NCI-H82 treated with DMSO at 0.1 percent for 48 hours (cell line): Measurements from ENCODE around the gene PPL.
"Not testable (repeated sequence)": the region's sequence is repeated elsewhere in the genome, so short reads cannot be mapped to it uniquely, and the experiment has no call there.

Experiments
- DNase-seq: peaks from one replicate; lab custom pipeline; 2025; ENCODE audit not compliant: unreplicated experiment; lab: John Stamatoyannopoulos, UW

Gene PPL, protein sequence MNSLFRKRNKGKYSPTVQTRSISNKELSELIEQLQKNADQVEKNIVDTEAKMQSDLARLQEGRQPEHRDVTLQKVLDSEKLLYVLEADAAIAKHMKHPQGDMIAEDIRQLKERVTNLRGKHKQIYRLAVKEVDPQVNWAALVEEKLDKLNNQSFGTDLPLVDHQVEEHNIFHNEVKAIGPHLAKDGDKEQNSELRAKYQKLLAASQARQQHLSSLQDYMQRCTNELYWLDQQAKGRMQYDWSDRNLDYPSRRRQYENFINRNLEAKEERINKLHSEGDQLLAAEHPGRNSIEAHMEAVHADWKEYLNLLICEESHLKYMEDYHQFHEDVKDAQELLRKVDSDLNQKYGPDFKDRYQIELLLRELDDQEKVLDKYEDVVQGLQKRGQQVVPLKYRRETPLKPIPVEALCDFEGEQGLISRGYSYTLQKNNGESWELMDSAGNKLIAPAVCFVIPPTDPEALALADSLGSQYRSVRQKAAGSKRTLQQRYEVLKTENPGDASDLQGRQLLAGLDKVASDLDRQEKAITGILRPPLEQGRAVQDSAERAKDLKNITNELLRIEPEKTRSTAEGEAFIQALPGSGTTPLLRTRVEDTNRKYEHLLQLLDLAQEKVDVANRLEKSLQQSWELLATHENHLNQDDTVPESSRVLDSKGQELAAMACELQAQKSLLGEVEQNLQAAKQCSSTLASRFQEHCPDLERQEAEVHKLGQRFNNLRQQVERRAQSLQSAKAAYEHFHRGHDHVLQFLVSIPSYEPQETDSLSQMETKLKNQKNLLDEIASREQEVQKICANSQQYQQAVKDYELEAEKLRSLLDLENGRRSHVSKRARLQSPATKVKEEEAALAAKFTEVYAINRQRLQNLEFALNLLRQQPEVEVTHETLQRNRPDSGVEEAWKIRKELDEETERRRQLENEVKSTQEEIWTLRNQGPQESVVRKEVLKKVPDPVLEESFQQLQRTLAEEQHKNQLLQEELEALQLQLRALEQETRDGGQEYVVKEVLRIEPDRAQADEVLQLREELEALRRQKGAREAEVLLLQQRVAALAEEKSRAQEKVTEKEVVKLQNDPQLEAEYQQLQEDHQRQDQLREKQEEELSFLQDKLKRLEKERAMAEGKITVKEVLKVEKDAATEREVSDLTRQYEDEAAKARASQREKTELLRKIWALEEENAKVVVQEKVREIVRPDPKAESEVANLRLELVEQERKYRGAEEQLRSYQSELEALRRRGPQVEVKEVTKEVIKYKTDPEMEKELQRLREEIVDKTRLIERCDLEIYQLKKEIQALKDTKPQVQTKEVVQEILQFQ (N-terminal part only)

DNA sequence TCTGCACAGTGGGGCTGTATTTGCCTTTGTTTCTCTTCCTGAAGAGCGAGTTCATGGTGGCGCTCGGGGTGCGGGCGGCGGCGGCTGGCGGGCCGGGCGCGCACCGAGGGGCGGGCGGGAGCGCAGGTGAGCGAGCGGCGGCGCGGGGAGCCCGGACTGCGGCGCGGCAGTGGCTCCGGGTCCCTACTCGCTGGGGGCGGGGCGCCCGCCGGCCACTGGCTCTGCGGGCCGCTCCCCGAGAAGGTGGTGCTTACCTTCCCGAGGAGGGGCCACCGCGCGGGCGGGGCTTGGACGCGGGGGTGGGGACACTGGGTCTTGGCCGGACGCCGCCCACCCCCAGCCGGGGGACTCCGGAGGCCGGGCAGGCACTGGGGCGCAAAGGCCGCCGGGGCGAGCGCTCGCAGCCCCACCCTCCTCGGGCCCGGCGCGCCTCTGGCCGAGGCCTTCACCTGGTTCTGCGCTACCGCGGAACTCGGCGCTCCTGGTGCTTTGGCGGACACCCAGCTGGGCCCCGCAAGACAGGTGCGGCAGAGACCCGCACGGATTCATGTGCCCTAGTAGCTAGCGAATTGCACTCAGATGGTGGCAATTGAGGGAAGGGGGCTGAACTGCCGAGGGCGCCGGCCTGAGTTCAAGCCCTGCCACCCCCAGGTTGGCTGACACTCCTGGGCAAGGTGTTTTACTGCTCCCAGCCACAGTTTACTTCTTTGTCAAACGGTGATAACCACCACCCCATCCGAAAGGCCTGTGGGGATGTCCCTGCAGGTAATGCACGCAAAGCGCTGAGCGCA is at the start of gene PPL:
TSS of gene PPL (minus strand) at position 158 of the 791 bp plus-strand sequence. CDS start at position 55, 103 bp downstream.
- DNase-seq, result no peak

DNA sequence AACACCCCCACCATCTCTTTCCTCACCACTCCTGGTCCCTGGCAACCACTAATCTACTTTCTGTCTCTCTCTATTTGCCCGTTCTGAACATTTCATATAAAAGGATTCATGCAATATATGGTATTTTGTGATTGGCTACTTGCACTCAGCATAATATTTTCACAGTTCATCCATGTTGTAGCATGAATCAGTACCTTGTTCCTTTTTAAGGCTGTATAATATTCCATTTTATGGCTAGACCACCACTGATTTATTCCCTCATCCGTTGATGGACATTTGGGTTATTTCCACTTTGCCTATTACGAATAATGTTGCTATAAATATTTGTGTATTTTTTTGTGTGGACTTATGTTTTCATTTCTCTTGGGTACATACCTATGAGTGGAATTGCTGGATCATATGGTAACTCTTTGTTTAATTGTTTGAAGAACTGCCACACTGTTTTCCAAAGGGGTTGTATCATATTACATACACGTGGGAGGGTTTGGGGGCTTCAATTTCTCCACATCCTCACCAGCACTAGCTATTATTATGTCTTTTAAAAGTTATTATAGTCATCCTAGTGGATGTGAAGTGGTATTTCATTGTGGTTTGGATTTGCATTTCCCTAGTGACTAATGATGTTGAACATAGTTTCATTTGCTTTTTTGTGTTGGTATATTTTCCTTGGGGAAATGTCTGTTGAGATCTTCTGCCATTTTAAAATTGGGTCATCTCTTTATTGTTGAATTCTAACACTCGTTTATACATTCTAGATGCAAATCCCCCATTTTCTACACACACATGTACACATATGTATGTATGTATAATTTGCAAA is 47.4 kb upstream of the PPL start:
- no peak for DNase-seq

DNA sequence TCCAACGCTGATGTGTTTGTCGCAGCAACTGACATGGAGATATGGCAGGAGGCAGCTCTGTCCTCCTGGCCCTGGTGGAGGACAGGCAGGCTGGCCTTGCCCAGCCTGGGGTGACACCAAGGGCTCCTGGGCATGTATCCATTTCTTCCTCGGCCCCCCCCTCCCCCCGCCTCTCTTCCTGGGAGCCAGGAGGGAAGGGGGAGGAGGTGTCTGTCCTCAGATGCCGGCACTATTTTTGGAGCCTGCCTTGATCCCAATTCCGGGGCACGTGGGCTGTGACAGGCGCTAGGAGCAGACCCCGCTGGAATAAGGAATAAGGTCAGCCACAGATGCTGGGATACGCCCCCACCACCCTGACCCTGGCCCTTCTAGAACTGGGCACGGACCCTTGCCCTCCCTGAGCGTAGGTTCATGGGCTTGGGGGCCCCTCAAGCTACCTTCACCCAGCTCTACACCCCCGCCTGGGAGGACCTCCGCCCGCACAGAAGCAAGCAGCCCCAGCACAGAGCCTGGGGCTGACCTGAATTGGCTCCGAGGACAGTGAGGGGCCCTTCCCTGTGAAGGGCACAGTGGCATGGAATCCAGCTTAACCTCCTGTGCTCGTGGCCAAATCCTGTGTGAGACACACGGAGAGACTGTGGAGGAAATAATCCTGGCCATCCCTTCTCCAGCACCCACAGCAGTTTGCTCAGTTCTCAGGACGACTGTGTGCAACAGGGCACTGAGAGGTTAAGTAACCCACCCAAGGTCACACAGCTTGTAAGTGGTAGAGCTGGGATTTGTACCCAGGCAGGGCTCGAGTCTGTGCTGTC is 45.3 kb upstream of the PPL start:
- no peak for DNase-seq

DNA sequence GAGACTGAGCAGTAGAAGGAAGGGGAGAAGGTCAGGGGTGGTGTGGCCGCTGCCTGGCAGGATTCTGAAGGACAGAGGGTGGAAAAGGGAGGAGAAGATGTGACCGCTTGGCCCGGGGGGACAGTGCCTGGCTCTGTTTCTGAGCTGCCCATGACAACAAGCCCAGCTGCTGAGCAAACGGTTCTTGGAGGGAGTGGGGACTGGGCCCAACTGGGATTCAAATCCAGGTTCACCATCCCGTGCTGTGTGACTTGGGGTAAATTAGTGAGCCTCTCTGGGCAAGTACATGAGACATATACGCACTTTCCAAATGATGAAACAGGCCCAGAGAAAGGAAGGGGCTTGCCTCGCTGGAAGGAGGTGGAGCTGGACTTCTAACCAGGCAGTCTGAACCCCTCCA is 44.5 kb upstream of the PPL start:
- no peak for DNase-seq

DNA sequence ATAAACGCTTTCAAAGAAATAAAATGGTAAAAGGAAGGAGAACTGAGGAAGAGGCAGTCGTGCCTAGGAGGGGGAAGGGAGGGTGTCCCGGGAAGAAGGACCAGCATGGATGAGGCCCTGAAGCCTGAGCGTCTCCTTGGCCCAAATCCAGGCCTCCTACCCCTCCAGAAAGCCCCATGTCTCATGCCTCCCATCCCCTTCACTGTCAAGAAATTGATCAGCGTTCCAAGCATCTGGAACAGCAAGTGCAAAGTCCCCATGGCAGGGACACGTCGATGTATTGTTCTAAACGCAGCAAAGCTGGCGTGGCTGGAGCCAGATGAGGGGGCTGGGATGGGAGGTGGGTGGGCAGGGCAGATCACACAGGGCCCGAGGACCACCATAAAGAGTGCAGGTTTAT is 43.7 kb upstream of the PPL start:
- no peak for DNase-seq

DNA sequence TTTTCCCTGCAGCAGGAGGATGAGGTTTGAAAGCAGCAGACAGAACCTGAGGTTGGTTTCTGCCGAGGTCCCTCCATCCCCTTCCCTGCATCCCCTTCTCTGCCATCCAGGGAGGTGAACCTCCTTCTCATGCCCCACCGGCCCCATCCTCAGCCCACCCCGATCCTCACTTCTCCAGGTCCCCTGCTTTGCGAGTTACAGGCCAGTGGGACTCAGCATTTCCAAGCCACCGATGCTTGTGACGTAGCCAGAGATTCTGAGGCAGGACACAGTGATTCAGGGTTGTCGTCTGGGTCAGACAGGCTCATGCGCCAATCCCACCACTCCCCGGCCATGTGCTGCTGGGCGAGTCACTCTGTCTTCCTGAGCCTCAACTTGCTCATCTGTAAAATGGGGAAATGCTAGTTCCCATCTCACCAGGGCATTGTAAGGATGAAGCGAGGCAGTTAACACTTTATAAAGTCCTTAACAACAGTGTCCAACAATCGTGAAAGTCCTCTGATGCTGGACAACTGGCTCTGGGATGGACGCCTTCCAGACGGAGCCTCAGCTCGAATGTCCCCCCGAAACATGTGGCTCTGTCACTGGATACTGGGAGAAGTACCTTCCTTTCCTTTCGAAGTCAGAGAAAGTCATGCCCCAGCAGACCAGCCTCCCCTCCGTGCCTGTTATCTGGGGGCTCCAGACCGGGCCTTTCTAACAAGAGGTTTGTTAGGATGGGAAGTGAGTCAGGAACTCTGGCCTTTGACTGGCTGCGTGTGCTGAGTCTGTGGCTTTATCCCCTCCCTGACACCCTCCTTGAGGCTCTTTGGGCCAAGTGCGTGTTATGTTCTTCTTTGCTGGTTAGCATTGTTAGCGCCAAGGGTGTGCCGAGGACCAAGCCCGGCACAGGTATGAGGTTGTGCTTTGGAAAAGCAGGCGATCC is 43.0 kb upstream of the PPL start:
- no peak for DNase-seq

DNA sequence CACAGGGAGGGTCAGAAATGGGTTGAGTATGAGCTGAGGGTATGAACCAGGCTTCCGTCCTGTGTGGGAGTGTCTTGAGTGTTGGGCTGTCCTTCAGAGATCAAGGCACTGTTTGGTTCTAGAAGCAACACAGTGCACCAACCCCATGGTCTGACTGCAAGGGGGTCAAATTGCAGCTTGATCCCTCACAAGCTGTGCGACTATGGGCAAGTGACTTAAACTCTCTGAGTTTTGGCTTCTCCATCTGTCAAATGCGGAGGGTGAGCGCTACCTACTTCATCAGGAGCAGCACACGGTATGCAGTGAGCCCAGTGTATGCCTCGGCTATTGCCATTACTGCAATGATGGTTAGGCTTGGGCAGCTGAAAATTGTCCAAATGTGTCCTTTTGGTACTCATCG is 42.2 kb upstream of the PPL start:
- DNase-seq, result no peak

DNA sequence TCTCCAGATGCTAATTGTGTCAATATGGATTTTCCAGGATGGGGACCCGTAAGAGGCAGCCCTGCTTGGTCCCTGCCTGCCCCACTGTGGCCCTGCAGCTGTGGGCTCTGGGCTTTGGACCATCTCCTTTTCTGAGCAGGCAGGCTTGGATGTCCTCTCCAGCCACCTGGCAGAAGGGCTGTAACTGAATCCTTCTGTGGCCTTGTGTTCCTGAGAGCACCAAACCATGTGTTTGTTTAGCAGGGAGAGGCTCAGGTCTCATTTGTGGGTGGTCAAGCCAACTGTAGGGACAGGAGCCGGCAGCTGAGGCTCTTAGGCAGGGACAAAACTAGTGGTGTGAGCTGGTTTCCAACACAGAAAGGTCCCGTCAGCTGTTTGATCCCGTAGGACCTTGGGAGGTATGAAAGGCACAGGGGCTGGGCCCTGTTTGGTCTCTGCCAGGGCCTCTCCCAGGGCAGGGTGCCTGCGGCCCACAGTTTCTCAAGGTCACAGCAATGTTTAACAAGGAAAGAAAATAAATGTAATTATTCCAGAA is 39.7 kb upstream of the PPL start:
- no peak for DNase-seq

DNA sequence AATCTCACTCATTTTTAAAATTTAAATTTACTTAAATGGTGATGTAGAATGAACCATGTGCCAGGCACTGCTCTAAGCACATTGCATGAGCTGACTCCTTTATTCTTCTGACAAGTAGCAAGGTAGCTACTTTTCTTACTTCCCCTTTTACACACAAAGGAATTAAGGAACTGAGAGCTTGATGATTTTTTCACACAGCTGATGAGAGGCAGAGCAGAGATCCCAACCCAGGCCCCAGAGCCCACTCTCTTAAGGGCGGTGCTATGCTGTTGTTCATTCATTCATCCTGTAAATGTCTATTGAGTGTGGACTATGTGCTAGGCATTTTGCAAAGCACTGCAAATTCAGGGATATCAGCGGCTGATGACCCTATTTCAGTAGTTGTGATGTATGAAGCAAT is 39.1 kb upstream of the PPL start:
- DNase-seq, result no peak

DNA sequence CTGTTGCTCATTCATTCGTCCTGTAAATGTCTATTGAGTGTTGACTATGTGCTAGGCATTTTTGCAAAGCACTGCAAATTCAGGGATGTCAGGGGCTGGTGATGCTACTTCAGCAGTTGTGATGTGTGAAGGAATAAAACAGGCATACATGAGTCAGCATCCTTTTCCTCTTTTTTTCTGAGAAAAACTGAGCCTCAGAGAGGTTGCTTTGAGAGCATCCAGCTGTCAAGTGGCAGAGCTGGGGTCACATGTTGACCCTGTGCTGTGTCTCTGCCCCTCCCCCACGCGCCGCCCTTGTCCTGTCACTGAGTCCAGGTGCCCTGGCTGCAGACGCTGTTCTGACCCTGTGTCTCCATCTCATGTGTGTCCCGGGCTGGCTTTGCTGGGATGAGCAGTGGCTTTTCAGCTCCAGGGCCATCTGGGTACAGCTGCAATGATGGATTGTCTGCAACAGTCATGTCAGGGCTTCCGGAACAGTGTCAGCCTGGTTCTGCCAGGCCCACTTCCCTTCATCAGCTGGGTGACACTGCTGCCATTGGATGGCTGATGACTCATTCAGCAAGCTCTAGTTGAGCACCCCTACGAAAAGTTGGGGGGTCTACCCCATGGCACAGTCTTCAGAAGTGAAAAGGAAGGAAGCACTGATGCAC is 36.1 kb upstream of the PPL start:
- DNase-seq, result no peak

DNA sequence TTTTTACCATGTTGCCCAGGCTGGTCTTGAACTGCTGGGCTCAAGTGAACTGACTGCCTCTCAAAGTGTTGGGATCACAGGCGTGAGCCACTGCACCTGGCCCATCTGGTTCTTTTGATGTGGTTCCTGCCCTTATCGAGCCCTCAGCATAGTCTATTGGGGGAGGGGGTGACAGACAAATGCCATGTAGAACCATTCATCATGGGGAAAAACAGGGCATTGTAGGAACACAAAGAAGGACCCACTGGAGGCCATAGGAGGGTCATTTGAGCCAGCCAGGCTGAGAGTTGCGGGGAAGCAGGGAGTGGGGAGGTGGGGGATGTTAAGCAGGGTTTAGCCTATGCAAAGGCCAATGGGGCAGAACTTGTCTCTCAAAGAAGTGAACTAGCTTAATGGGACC is 33.1 kb upstream of the PPL start:
- no peak for DNase-seq

DNA sequence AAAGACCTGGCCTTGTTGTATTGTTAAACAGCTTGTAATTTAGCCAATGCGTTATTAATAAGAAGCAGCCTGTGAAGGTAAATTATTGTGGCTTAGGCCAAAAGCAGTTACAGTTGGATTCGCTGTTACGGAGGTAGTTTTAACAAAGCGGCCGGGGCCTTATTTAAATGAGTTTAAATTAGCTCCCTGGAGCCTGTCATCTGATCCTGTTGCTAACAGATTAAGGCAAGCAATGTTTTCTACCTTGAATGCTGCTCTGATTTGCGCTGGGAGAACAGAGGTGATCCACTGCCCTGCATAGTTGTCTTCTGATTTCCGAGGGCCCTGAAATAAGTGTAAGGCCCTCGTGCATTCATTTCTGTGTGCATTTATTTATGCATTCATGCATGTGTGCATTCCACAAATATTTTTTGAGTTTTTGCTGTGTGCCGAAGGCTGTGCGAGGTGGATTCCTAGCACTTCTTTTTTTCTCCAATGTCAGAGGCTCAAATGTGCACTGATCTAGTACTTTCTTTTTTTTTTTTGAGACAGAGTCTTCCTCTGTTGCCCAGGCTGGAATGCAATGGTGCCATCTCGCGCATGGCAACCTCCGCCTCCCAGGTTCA is 32.0 kb upstream of the PPL start:
- DNase-seq, result no peak

DNA sequence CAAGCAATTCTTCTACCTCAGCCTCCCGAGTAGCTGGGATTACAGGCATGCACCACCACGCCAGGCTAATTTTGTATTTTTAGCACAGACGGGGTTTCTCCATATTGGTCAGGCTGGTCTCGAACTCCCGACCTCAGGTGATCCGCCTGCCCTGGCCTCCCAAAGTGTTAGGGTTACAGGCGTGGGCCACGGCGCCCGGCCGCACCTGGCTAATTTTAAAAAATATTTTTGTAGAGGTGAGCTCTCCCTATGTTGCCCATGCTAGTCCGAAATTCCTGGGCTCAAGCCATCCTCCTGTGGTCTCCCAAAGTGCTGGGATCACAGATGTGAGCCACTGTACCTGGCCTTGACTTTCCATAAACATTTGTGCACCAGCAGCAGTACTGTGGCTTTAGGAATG is 31.3 kb upstream of the PPL start:
- DNase-seq, result not testable (repeated sequence)

DNA sequence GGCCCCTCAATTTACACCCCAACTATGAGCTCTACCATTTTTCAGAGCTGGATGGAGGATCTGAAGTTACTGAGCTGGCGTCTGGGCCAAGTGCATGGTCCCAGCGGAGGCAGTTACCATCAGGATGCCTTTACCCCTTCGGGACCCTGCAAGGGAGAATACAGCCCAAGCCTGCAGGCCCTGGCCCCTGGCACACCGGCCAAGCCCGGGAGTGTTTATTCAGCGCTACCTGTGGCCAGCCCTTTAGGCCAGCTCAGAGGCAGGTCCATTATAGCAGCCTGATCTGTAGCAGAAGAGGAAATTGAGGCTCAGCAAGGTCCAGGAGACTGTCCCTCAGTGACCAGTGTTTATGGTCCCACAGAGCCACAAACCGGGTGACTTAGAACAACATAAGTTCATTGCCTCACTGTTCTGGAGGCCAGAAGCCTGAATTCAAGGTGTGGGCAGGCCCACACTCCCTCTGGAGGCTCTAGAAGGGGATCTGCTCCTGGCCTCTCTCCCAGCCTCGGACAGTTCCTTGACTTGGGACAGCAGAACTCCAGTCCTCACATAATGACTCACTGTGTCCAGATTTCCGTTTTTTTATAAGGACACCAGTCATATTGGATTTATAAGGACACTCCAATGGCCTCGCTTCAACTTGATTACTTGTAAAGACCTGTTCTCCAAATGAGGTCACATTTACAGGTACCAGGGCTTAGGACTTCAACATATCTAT is 29.9 kb upstream of the PPL start:
- no peak for DNase-seq

DNA sequence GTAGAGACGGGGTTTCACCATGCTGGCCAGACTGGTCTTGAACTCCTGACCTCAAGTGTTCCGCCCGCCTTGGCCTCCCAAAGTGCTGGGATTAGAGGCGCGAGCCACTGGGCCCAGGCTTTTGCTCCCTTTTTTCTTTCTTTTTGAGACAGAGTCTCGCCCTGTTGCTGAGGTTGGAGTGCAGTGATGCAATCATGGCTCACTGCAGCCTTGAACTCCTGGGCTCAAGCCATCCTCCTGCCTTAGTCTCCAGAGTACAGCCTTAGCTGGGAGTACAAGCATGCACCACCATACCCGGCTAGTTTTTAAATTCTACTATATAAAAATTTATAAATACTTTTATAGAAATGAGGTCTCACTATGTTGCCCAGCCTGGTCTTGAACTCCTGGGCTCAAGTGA is 26.6 kb upstream of the PPL start:
- DNase-seq, result not testable (repeated sequence)

DNA sequence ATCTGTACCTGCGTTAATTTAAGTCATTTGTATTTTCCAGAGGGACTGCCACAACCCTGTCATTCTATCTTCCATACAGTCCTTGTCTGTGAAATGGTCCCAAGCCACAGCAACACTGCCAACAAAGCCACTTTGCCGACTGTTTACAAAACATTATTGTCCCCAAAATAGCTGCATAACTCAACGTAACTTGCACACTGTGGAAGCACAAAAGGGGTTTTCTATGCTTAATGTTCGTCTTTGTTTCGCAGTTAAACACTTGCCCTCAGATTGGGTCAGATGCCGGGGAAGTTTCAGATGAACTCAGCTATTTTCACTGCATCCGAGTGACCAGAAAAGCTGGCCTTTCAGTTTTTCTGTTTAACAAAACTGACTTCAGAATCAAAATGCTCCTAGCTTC is 25.8 kb upstream of the PPL start:
- no peak for DNase-seq
